K562 (cell line): ENCODE results near the gene DHRS13. TPM values are rescaled to one million over a fixed set of nuclear protein-coding genes. Genes with fewer than 3 reads are reported as not detected.
A peak's percentile ranks its signal among the peaks of the same experiment; 100 is the strongest.

Experiments
- C11orf30 ChIP-seq: fragments of 450-650 bp; IDR thresholded peaks from 2 replicates; pipeline ENCODE4 v1.6.1; 2016; ENCODE audit warnings: low read depth, mild to moderate bottlenecking
- CBFA2T2 ChIP-seq: fragments of 450-650 bp; conservative IDR thresholded peaks from 2 replicates; pipeline ENCODE4 v1.6.1; 2017; ENCODE audit warnings: mild to moderate bottlenecking
- CBFA2T3 ChIP-seq: fragments of 450-650 bp; IDR thresholded peaks from 2 replicates; pipeline ENCODE4 v1.6.1; 2017
- DMBX1 ChIP-seq: fragments of 250-450 bp; sonication (Bioruptor Pico); IDR thresholded peaks from 2 replicates; pipeline ENCODE4 v1.8.0; 2022; ENCODE audit warnings: inconsistent platforms, mild to moderate bottlenecking, moderate library complexity, borderline replicate concordance
- EHMT2 ChIP-seq: fragments of 450-650 bp; IDR thresholded peaks from 2 replicates; pipeline ENCODE4 v1.6.1; 2018; ENCODE audit warnings: antibody characterized with exemption
- ELK1 ChIP-seq: sonication (generic); formaldehyde crosslinking; IDR thresholded peaks from 2 replicates; pipeline ENCODE4 v1.8.1; 2022; ENCODE audit warnings: missing genetic modification reagents
- HLTF ChIP-seq: fragments of 450-650 bp; IDR thresholded peaks from 2 replicates; pipeline ENCODE4 v1.6.1; 2016
- MED1 ChIP-seq: sonication (generic); formaldehyde crosslinking; IDR thresholded peaks from 2 replicates; pipeline ENCODE4 v1.8.1; 2023; ENCODE audit warnings: missing genetic modification reagents, borderline replicate concordance
- MNT ChIP-seq, 2 experiments: fragments of 450-650 bp; conservative IDR thresholded peaks; 2 replicates each; pipeline ENCODE4 v1.6.1; 2017; ENCODE audit warnings: mild to moderate bottlenecking in 2 of 2, moderate library complexity in 2 of 2
- MXI1 ChIP-seq: IDR thresholded peaks from 2 replicates; pipeline ENCODE4 v1.6.1; 2011; ENCODE audit warnings: low read depth, mild to moderate bottlenecking, improper control_type of control experiment, low read length
- NCOR1 ChIP-seq: fragments of 450-650 bp; IDR thresholded peaks from 2 replicates; pipeline ENCODE4 v1.6.1; 2016; ENCODE audit warnings: mild to moderate bottlenecking, moderate library complexity
- NFRKB ChIP-seq: fragments of 450-650 bp; IDR thresholded peaks from 2 replicates; pipeline ENCODE4 v1.6.1; 2016; ENCODE audit warnings: low read depth
- PATZ1 ChIP-seq: fragments of 250-450 bp; sonication (Bioruptor Pico); IDR thresholded peaks from 2 replicates; pipeline ENCODE4 v1.5.0; 2020; ENCODE audit warnings: mild to moderate bottlenecking, borderline replicate concordance
- PHF20 ChIP-seq: fragments of 450-650 bp; IDR thresholded peaks from 2 replicates; pipeline ENCODE4 v1.6.1; 2018; ENCODE audit not compliant: partially characterized antibody
- RNF2 ChIP-seq: sonication (generic); IDR thresholded peaks from 2 replicates; pipeline ENCODE4 v1.6.1; 2016
- SETDB1 ChIP-seq: IDR thresholded peaks from one replicate; pipeline ENCODE4 v1.6.1; 2012; ENCODE audit warnings: low read length, control low read depth, inconsistent platforms
- SIRT6 ChIP-seq: IDR thresholded peaks from one replicate; pipeline ENCODE4 v1.6.1; 2012; ENCODE audit warnings: low read depth, mild to moderate bottlenecking, control low read depth, inconsistent platforms, low read length, moderate library complexity
- SMAD4 ChIP-seq: fragments of 250-450 bp; sonication (Bioruptor Pico); conservative IDR thresholded peaks from 2 replicates; pipeline ENCODE4 v1.8.0; 2021; ENCODE audit warnings: inconsistent platforms, mild to moderate bottlenecking, moderate library complexity
- SNRNP70 ChIP-seq: fragments of 200-400 bp; formaldehyde crosslinking; optimal IDR thresholded peaks from 2 replicates; pipeline ENCODE3; 2017; ENCODE audit warnings: low read depth, low read length
- TAF1 ChIP-seq: IDR thresholded peaks from 2 replicates; pipeline ENCODE4 v1.6.1; 2011; ENCODE audit warnings: mild to moderate bottlenecking, low read length, moderate library complexity; ENCODE audit not compliant: insufficient read depth, control insufficient read depth, severe bottlenecking; ENCODE audit errors: extremely low read depth
- TCF15 ChIP-seq: fragments of 250-450 bp; sonication (Bioruptor Pico); IDR thresholded peaks from 2 replicates; pipeline ENCODE4 v1.8.0; 2022; ENCODE audit warnings: moderate library complexity, mild to moderate bottlenecking, inconsistent platforms
- TCFL5 ChIP-seq: fragments of 250-450 bp; sonication (Bioruptor Pico); conservative IDR thresholded peaks from 2 replicates; pipeline ENCODE4 v1.6.1; 2021; ENCODE audit warnings: mild to moderate bottlenecking, moderate library complexity, matching md5 sums
- TRIM24 ChIP-seq, 2 experiments: fragments of 450-650 bp; IDR thresholded peaks; 2 replicates each; pipeline ENCODE4 v1.6.1; 2016
- ZNF217 ChIP-seq: sonication (generic); formaldehyde crosslinking; IDR thresholded peaks from 2 replicates; pipeline ENCODE4 v1.8.0; 2022; ENCODE audit warnings: mild to moderate bottlenecking, missing genetic modification reagents
- ZNF384 ChIP-seq: IDR thresholded peaks from 2 replicates; pipeline ENCODE4 v1.6.1; 2012; ENCODE audit warnings: low read depth, low read length, improper control_type of control experiment
- ZNF551 ChIP-seq: fragments of 250-450 bp; sonication (Bioruptor Pico); IDR thresholded peaks from 2 replicates; pipeline ENCODE4 v1.5.0; 2021; ENCODE audit warnings: mild to moderate bottlenecking, moderate library complexity
- ZNF583 ChIP-seq: fragments of 250-450 bp; sonication (Bioruptor Pico); IDR thresholded peaks from 2 replicates; pipeline ENCODE4 v1.4.0; 2020
- polyA plus RNA-seq, 8 experiments: library from polyadenylated mRNA; depleted of rRNA in 4 of 8; stranded (reverse) in 5 of 8; unstranded in 3 of 8; fragments of >200 nt; fragmentation: Nextera tagmentation in 2 of 8; fragmentation: Illumina TruSeq in 1 of 8; extraction: Ambion mirVana in 2 of 8; extraction: Trizol in 1 of 8; gene quantifications; 2 replicates each; pipeline versions ENCODE4 v1.2.1 to v1.2.3, GENCODE V29; 2011 to 2014; ENCODE audit warnings: inconsistent platforms in 1 of 8, missing spikeins in 1 of 8
- total RNA-seq, 7 experiments: library from RNA; depleted of rRNA in 6 of 7; stranded (reverse); fragments of >200 nt in 6 of 7; fragmentation: Illumina TruSeq in 2 of 7; extraction: Trizol in 2 of 7; gene quantifications; 2 replicates each; pipeline versions ENCODE4 v1.2.1 to v1.2.3, GENCODE V29; 2011 to 2021; ENCODE audit warnings: low replicate concordance in 1 of 7

The DHRS13 gene
- total and polyA plus RNA-seq, 9 of the 15 experiments (the other 6 are each of a cell fraction or from before 2014, with no cell fraction given): 0.32 to 52.3 (median 34.3) TPM; not detected in 1

- no peak for TF ChIP-seq SIRT6
- no peak for TF ChIP-seq TCFL5 (CRISPR knock-in tag)
- no peak; the same call in 1 of the 2 replicates for TF ChIP-seq SMAD4 (CRISPR knock-in tag)
- peak; percentile 9; the same call in 1 of the 2 replicates for TF ChIP-seq HLTF
- TF ChIP-seq CBFA2T3: no peak
- TF ChIP-seq PATZ1: no peak
- TF ChIP-seq SETDB1: no peak
- peak in 1 of 2 experiments; percentile 67; a peak in 2 of 4 replicates for TF ChIP-seq MNT (conservative IDR thresholded peaks at IDR 0.05)
- TF ChIP-seq NCOR1: peak; percentile 17; the same call in 1 of the 2 replicates
- TF ChIP-seq C11orf30: no peak
- TF ChIP-seq ZNF583 (CRISPR knock-in tag): no peak; the same call in 1 of the 2 replicates
- TF ChIP-seq DMBX1: no peak; the same call in 1 of the 2 replicates
- peak; percentile 54 for TF ChIP-seq TAF1
- TF ChIP-seq CBFA2T2: no peak
- TF ChIP-seq ZNF384: no peak
- no peak for TF ChIP-seq RNF2
- no peak for TF ChIP-seq EHMT2
- no peak for TF ChIP-seq ZNF551 (CRISPR knock-in tag)
- TF ChIP-seq MXI1: no peak
- TF ChIP-seq SNRNP70: no peak
- TF ChIP-seq PHF20: peak; percentile 57
- TF ChIP-seq ZNF217: no peak
- no peak for TF ChIP-seq MED1
- peak; percentile 47 for TF ChIP-seq NFRKB
- no peak for TF ChIP-seq TCF15 (CRISPR knock-in tag)
- no peak for TF ChIP-seq ELK1 (CRISPR knock-in tag)
- TF ChIP-seq TRIM24 (IDR thresholded peaks at IDR 0.05): 0 out of 4 replicates have a peak, but pooled peaks of 1 of the 2 experiments have one; percentile 61
Observed at GRCh38 chr17:28861393-28862203, 41.3 kb downstream of the DHRS13 start (continued).
